HepG2 (cell line): Measurements from ENCODE around the gene ACTR3. TPM values are rescaled to one million over a fixed set of nuclear protein-coding genes. Genes with fewer than 3 reads are reported as not detected.
A peak's percentile ranks its signal among the peaks of the same experiment; 100 is the strongest.

Experiments
- FOXA1 ChIP-seq, 2 experiments: fragments of 450-650 bp in 1 of 2; sonication (generic) in 1 of 2; formaldehyde crosslinking in 1 of 2; IDR thresholded peaks; 2 replicates each; pipeline versions ENCODE4 v1.4.0 to v1.6.1; 2016 to 2020; ENCODE audit warnings: missing genetic modification reagents in 1 of 2
- HDAC1 ChIP-seq: sonication (generic); formaldehyde crosslinking; IDR thresholded peaks from 2 replicates; pipeline ENCODE4 v1.5.1; 2020; ENCODE audit warnings: mild to moderate bottlenecking, missing genetic modification reagents
- HNF4A ChIP-seq: sonication (generic); formaldehyde crosslinking; IDR thresholded peaks from 2 replicates; pipeline ENCODE4 v1.4.0; 2020; ENCODE audit warnings: missing genetic modification reagents
- KLF15 ChIP-seq: sonication (generic); formaldehyde crosslinking; IDR thresholded peaks from 2 replicates; pipeline ENCODE4 v1.8.1; 2023; ENCODE audit warnings: borderline replicate concordance, mild to moderate bottlenecking, inconsistent platforms, missing genetic modification reagents, mixed read lengths
- KLF16 ChIP-seq, 2 experiments: sonication (generic) in 1 of 2; formaldehyde crosslinking in 1 of 2; IDR thresholded peaks; 2 replicates each; pipeline versions ENCODE4 v1.6.1 to v1.8.0; 2016 to 2023; ENCODE audit warnings: missing genetic modification reagents in 2 of 2, missing compliant biosample characterization in 1 of 2
- MIXL1 ChIP-seq: IDR thresholded peaks from 2 replicates; pipeline ENCODE4 v1.6.1; 2016
- NCOR1 ChIP-seq: fragments of 200-600 bp; sonication (generic); IDR thresholded peaks from 2 replicates; pipeline ENCODE4 v1.7.0; 2017; ENCODE audit warnings: antibody characterized with exemption, low read length, borderline replicate concordance
- NR2F1 ChIP-seq, 2 experiments: fragments of 450-650 bp in 1 of 2; formaldehyde crosslinking in 1 of 2; IDR thresholded peaks; 2 replicates each; pipeline versions ENCODE4 v1.5.0 to v1.6.1; 2016 to 2020; ENCODE audit warnings: mild to moderate bottlenecking in 1 of 2, missing compliant biosample characterization in 1 of 2, missing genetic modification reagents in 1 of 2, moderate library complexity in 1 of 2
- ONECUT2 ChIP-seq: sonication (generic); formaldehyde crosslinking; IDR thresholded peaks from 2 replicates; pipeline ENCODE4 v1.4.0; 2020; ENCODE audit warnings: missing genetic modification reagents
- TBL1XR1 ChIP-seq: fragments of 150-350 bp; IDR thresholded peaks from 2 replicates; pipeline ENCODE4 v1.6.1; 2014; ENCODE audit warnings: borderline replicate concordance, low read length; ENCODE audit not compliant: partially characterized antibody
- ZNF256 ChIP-seq: sonication (generic); formaldehyde crosslinking; conservative IDR thresholded peaks from 2 replicates; pipeline ENCODE4 v1.4.0; 2020; ENCODE audit warnings: missing genetic modification reagents
- ZNF431 ChIP-seq: sonication (generic); formaldehyde crosslinking; IDR thresholded peaks from 2 replicates; pipeline ENCODE4 v1.9.0; 2022; ENCODE audit warnings: missing genetic modification reagents, low read depth, mild to moderate bottlenecking, borderline replicate concordance
- ZNF652 ChIP-seq: IDR thresholded peaks from 2 replicates; pipeline ENCODE4 v1.6.1; 2016; ENCODE audit warnings: low read depth, borderline replicate concordance
- ZNF782 ChIP-seq: sonication (generic); formaldehyde crosslinking; IDR thresholded peaks from 2 replicates; pipeline ENCODE4 v1.4.0; 2020; ENCODE audit warnings: missing genetic modification reagents, mild to moderate bottlenecking, borderline replicate concordance
- ZSCAN20 ChIP-seq: sonication (generic); formaldehyde crosslinking; IDR thresholded peaks from 2 replicates; pipeline ENCODE4 v1.4.0; 2020; ENCODE audit warnings: missing genetic modification reagents, mild to moderate bottlenecking, borderline replicate concordance
- polyA plus RNA-seq, 8 experiments: library from polyadenylated mRNA; depleted of rRNA in 3 of 8; stranded (reverse) in 7 of 8; unstranded in 1 of 8; fragments of >200 nt; fragmentation: Illumina TruSeq in 4 of 8; extraction: Trizol in 4 of 8; gene quantifications; 2 replicates each; pipeline versions ENCODE4 v1.2.1 to v1.2.3, GENCODE V29; 2011 to 2016; ENCODE audit warnings: low read depth in 4 of 8, missing spikeins in 1 of 8, mixed read lengths in 1 of 8; ENCODE audit not compliant: insufficient read depth in 1 of 8
- total RNA-seq, 5 experiments: library from RNA; depleted of rRNA; stranded (reverse); fragments of >200 nt; fragmentation: Illumina TruSeq; extraction: Trizol; gene quantifications; 2 replicates each; pipeline ENCODE4 v1.2.3, GENCODE V29; 2016; ENCODE audit warnings: low read depth in 1 of 5
- TF ChIP-seq, protein P1 (sequence below): sonication (generic); formaldehyde crosslinking; IDR thresholded peaks from 2 replicates; pipeline ENCODE4 v1.5.0; 2020; ENCODE audit warnings: missing genetic modification reagents
- TF ChIP-seq, protein P2 (sequence below): sonication (generic); formaldehyde crosslinking; IDR thresholded peaks from 2 replicates; pipeline ENCODE4 v1.5.1; 2020; ENCODE audit warnings: missing genetic modification reagents, mild to moderate bottlenecking, borderline replicate concordance
- TF ChIP-seq, protein P3 (sequence below): sonication (generic); formaldehyde crosslinking; IDR thresholded peaks from 2 replicates; pipeline ENCODE4 v1.5.1; 2020; ENCODE audit warnings: mild to moderate bottlenecking, moderate library complexity, missing genetic modification reagents
- TF ChIP-seq, protein P4 (sequence below): sonication (generic); formaldehyde crosslinking; IDR thresholded peaks from 2 replicates; pipeline ENCODE4 v1.4.0; 2020; ENCODE audit warnings: missing genetic modification reagents
- TF ChIP-seq, protein P5 (sequence below), 2 experiments: IDR thresholded peaks; 2 replicates each; pipeline ENCODE4 v1.6.1; 2011 to 2012; ENCODE audit warnings: low read length in 2 of 2, borderline replicate concordance in 1 of 2, low read depth in 1 of 2, mild to moderate bottlenecking in 1 of 2, moderate library complexity in 1 of 2
- TF ChIP-seq, protein P6 (sequence below): IDR thresholded peaks from 2 replicates; pipeline ENCODE4 v1.6.1; 2012; ENCODE audit warnings: inconsistent platforms

Gene ACTR3
- total and polyA plus RNA-seq, 2 of the 13 experiments (the other 11 are each of a cell fraction or from before 2014, with no cell fraction given) = 123 to 225 TPM

DNA sequence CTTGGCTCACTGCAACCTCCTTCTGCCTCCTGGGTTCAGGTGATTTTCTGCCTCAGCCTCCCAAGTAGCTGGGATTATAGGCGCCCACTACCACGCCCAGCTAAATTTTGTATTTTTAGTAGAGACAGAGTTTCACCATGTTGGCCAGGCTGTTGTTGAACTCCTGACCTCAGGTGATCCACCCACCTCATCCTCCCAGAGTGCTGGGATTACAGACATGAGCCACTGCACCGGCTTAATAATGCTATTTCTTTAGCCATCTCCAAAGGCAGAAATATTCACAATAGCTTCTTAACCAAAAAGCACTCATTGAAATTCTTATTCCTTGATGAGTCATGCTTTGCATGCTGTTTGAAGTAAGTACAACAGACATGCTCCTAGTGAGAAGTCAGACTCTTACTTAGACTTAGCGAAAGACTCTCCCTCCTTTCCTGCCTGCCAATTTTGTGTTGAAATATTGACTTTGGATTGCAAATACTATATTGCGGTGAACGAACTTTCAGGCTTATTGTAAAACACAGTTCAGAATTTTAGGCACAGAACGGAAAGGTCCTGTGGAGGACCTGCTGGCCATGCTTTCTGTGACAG lies 4.4 kb downstream of the ACTR3 start (continued):
- TF ChIP-seq, protein P1, sequence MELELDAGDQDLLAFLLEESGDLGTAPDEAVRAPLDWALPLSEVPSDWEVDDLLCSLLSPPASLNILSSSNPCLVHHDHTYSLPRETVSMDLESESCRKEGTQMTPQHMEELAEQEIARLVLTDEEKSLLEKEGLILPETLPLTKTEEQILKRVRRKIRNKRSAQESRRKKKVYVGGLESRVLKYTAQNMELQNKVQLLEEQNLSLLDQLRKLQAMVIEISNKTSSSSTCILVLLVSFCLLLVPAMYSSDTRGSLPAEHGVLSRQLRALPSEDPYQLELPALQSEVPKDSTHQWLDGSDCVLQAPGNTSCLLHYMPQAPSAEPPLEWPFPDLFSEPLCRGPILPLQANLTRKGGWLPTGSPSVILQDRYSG (CRISPR knock-in tag) = no peak
- TF ChIP-seq, protein P2, sequence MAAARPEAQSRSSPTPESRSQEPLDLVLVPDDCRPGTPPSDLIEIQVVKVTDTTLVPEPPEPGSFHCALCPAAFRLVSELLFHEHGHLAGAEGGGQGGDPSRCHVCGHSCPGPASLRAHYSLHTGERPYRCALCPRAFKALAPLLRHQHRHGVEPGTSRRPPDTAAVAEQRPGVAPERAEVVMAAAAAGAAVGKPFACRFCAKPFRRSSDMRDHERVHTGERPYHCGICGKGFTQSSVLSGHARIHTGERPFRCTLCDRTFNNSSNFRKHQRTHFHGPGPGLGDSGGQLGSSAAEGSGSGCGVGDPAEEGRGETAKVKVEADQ (CRISPR knock-in tag) = 0 out of 2 replicates have a peak, but pooled peaks have one; percentile 44
- peak; percentile 58; the same call in 1 of the 2 replicates for TF ChIP-seq ONECUT2
- peak; percentile 44; the same call in 1 of the 2 replicates for TF ChIP-seq ZNF256 (CRISPR knock-in tag)
- 0 out of 2 replicates have a peak, but pooled peaks have one; percentile 9 for TF ChIP-seq MIXL1
- TF ChIP-seq HNF4A = peak; percentile 87
- peak in 1 of 2 experiments; percentile 62; a peak in 1 of 4 replicates for TF ChIP-seq KLF16 (CRISPR knock-in tag; IDR thresholded peaks at IDR 0.05)
- no peak for TF ChIP-seq KLF15 (CRISPR knock-in tag)
- TF ChIP-seq FOXA1 (IDR thresholded peaks at IDR 0.05) = no peak
- TF ChIP-seq FOXA1 (CRISPR knock-in tag; IDR thresholded peaks at IDR 0.05) = peak; percentile 83
- TF ChIP-seq, protein P3, sequence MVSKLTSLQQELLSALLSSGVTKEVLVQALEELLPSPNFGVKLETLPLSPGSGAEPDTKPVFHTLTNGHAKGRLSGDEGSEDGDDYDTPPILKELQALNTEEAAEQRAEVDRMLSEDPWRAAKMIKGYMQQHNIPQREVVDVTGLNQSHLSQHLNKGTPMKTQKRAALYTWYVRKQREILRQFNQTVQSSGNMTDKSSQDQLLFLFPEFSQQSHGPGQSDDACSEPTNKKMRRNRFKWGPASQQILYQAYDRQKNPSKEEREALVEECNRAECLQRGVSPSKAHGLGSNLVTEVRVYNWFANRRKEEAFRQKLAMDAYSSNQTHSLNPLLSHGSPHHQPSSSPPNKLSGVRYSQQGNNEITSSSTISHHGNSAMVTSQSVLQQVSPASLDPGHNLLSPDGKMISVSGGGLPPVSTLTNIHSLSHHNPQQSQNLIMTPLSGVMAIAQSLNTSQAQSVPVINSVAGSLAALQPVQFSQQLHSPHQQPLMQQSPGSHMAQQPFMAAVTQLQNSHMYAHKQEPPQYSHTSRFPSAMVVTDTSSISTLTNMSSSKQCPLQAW (CRISPR knock-in tag) = 0 out of 2 replicates have a peak, but pooled peaks have one; percentile 23
- no peak for TF ChIP-seq ZNF782 (CRISPR knock-in tag)
- TF ChIP-seq, protein P4, sequence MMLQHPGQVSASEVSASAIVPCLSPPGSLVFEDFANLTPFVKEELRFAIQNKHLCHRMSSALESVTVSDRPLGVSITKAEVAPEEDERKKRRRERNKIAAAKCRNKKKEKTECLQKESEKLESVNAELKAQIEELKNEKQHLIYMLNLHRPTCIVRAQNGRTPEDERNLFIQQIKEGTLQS = 0 out of 2 replicates have a peak, but pooled peaks have one; percentile 50
- peak; percentile 61; the same call in 1 of the 2 replicates for TF ChIP-seq NCOR1
- no peak for TF ChIP-seq ZSCAN20 (CRISPR knock-in tag)
- TF ChIP-seq, protein P5, sequence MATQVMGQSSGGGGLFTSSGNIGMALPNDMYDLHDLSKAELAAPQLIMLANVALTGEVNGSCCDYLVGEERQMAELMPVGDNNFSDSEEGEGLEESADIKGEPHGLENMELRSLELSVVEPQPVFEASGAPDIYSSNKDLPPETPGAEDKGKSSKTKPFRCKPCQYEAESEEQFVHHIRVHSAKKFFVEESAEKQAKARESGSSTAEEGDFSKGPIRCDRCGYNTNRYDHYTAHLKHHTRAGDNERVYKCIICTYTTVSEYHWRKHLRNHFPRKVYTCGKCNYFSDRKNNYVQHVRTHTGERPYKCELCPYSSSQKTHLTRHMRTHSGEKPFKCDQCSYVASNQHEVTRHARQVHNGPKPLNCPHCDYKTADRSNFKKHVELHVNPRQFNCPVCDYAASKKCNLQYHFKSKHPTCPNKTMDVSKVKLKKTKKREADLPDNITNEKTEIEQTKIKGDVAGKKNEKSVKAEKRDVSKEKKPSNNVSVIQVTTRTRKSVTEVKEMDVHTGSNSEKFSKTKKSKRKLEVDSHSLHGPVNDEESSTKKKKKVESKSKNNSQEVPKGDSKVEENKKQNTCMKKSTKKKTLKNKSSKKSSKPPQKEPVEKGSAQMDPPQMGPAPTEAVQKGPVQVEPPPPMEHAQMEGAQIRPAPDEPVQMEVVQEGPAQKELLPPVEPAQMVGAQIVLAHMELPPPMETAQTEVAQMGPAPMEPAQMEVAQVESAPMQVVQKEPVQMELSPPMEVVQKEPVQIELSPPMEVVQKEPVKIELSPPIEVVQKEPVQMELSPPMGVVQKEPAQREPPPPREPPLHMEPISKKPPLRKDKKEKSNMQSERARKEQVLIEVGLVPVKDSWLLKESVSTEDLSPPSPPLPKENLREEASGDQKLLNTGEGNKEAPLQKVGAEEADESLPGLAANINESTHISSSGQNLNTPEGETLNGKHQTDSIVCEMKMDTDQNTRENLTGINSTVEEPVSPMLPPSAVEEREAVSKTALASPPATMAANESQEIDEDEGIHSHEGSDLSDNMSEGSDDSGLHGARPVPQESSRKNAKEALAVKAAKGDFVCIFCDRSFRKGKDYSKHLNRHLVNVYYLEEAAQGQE (IDR thresholded peaks at IDR 0.05; ENCODE audit: borderline replicate concordance in 1 of 2, low read depth in 1 of 2, low read length in 2 of 2) = 0 out of 4 replicates have a peak, but pooled peaks of 1 of the 2 experiments have one; percentile 15
- TF ChIP-seq NR2F1 (CRISPR knock-in tag; IDR thresholded peaks at IDR 0.05) = peak in 1 of 2 experiments; percentile 61; a peak in 3 of 4 replicates
- TF ChIP-seq, protein P6, sequence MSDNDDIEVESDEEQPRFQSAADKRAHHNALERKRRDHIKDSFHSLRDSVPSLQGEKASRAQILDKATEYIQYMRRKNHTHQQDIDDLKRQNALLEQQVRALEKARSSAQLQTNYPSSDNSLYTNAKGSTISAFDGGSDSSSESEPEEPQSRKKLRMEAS = 0 out of 2 replicates have a peak, but pooled peaks have one; percentile 26
- TF ChIP-seq ZNF652 (CRISPR knock-in tag) = 0 out of 2 replicates have a peak, but pooled peaks have one; percentile 10
- TF ChIP-seq TBL1XR1 = no peak
- TF ChIP-seq ZNF431 (CRISPR knock-in tag) = no peak
- TF ChIP-seq HDAC1 (CRISPR knock-in tag) = peak; percentile 20; the same call in 1 of the 2 replicates
